Measurements from ENCODE around the gene SMYD3.

SMYD3 gene

GRCh38 chr1:245772739-245773138, 734.3 kb downstream of the SMYD3 start:
- Histone ChIP-seq H3K9ac (ENCODE audit: low read length) (no peak overlapping the region), H3K36me3 (replicated peaks; ENCODE audit: insufficient read depth, low read length) (no peaks in the 10 kb centered on the region), H3K27me3 (replicated peaks; ENCODE audit: insufficient read depth, low read length) (no peaks in the 10 kb centered on the region), H3K79me2 (ENCODE audit: low read length) (no peaks in the 10 kb centered on the region), H3F3A (ENCODE audit: insufficient read depth, low read length) (no peaks in the 10 kb centered on the region), H3K4me3 (ENCODE audit: low read length) (no peak overlapping the region), H3K4me2 (ENCODE audit: low read depth, low read length) (no peak overlapping the region), H3K9me2 (replicated peaks; ENCODE audit: insufficient read depth, low read length) (no peaks in the 10 kb centered on the region), H3K4me1 (ENCODE audit: low read length) (no peaks in the 10 kb centered on the region), H3K27ac (ENCODE audit: low read length) (no peak overlapping the region), H2AFZ (ENCODE audit: low read length) (no peak overlapping the region), H3K9me3 (replicated peaks; ENCODE audit: insufficient read depth, low read length) (no peaks in the 10 kb centered on the region), H4K20me1 (ENCODE audit: insufficient read depth, low read length) (no peaks in the 10 kb centered on the region)
- DNase-seq: no peak
- TF ChIP-seq EZH2 (optimal IDR thresholded peaks at IDR 0.05; ENCODE audit: low read depth, low read length) (no peak), EZH2phosphoT487 (IDR thresholded peaks at IDR 0.05; ENCODE audit: low read length) (no peak)
- TF ChIP-seq, protein P1, sequence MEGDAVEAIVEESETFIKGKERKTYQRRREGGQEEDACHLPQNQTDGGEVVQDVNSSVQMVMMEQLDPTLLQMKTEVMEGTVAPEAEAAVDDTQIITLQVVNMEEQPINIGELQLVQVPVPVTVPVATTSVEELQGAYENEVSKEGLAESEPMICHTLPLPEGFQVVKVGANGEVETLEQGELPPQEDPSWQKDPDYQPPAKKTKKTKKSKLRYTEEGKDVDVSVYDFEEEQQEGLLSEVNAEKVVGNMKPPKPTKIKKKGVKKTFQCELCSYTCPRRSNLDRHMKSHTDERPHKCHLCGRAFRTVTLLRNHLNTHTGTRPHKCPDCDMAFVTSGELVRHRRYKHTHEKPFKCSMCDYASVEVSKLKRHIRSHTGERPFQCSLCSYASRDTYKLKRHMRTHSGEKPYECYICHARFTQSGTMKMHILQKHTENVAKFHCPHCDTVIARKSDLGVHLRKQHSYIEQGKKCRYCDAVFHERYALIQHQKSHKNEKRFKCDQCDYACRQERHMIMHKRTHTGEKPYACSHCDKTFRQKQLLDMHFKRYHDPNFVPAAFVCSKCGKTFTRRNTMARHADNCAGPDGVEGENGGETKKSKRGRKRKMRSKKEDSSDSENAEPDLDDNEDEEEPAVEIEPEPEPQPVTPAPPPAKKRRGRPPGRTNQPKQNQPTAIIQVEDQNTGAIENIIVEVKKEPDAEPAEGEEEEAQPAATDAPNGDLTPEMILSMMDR (IDR thresholded peaks at IDR 0.05; ENCODE audit: low read length): no peak

DNA sequence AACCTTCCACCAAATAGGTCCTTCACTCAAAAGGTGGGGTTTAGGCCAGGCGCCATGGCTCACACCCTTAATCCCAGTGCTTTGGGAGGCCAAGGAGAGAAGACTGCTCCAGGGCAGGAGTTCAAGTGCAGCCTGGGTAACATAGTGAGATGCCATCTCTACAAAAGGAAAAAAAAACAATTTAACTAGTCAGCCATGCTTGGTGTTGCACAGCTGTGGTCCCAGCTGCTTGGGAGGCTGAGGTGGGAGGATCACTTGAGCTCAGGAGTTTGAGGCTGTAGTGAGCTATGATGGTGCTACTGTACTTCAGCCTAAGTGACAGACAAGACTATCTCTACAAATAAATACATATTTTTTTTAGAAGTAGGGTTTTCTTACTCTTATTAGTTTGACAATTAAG, 734.8 kb downstream of the SMYD3 start:
- no peak overlapping the region for H3K27ac ChIP-seq (ENCODE audit: low read length)
- TF ChIP-seq EZH2phosphoT487 (IDR thresholded peaks at IDR 0.05; ENCODE audit: low read length): no peak
- no peak for TF ChIP-seq EZH2 (optimal IDR thresholded peaks at IDR 0.05; ENCODE audit: low read depth, low read length)
- TF ChIP-seq, protein P1 (IDR thresholded peaks at IDR 0.05; ENCODE audit: low read length): no peak

GRCh38 chr1:245771511-245772281, 735.4 kb downstream of the SMYD3 start:
- Histone ChIP-seq H3K4me1 (ENCODE audit: low read length) (no peaks in the 10 kb centered on the region), H3K36me3 (replicated peaks; ENCODE audit: insufficient read depth, low read length) (no peaks in the 10 kb centered on the region), H3K9me3 (replicated peaks; ENCODE audit: insufficient read depth, low read length) (no peaks in the 10 kb centered on the region), H3F3A (ENCODE audit: insufficient read depth, low read length) (no peaks in the 10 kb centered on the region), H4K20me1 (ENCODE audit: insufficient read depth, low read length) (no peaks in the 10 kb centered on the region), H3K4me3 (ENCODE audit: low read length) (no peak overlapping the region), H3K27ac (ENCODE audit: low read length) (no peak overlapping the region), H2AFZ (ENCODE audit: low read length) (no peak overlapping the region), H3K4me2 (ENCODE audit: low read depth, low read length) (no peak overlapping the region), H3K9me2 (replicated peaks; ENCODE audit: insufficient read depth, low read length) (no peaks in the 10 kb centered on the region), H3K9ac (ENCODE audit: low read length) (no peak overlapping the region), H3K27me3 (replicated peaks; ENCODE audit: insufficient read depth, low read length) (no peaks in the 10 kb centered on the region), H3K79me2 (ENCODE audit: low read length) (no peaks in the 10 kb centered on the region)
- TF ChIP-seq, protein P1 (IDR thresholded peaks at IDR 0.05; ENCODE audit: low read length): no peak
- no peak for TF ChIP-seq EZH2phosphoT487 (IDR thresholded peaks at IDR 0.05; ENCODE audit: low read length)
- no peak for TF ChIP-seq EZH2 (optimal IDR thresholded peaks at IDR 0.05; ENCODE audit: low read depth, low read length)
- no peak for DNase-seq

More for the DNA sequence above, 734.8 kb downstream of the SMYD3 start:
- no peak overlapping the region for H3K4me3 ChIP-seq (ENCODE audit: low read length)
- H4K20me1 ChIP-seq (ENCODE audit: insufficient read depth, low read length): no peaks in the 10 kb centered on the region
- no peak overlapping the region for H3K9ac ChIP-seq (ENCODE audit: low read length)
- H3K9me2 ChIP-seq (replicated peaks; ENCODE audit: insufficient read depth, low read length): no peaks in the 10 kb centered on the region
- no peak overlapping the region for H2AFZ ChIP-seq (ENCODE audit: low read length)
- no peaks in the 10 kb centered on the region for H3K79me2 ChIP-seq (ENCODE audit: low read length)
- H3F3A ChIP-seq (ENCODE audit: insufficient read depth, low read length): no peaks in the 10 kb centered on the region
- H3K4me2 ChIP-seq (ENCODE audit: low read depth, low read length): no peak overlapping the region
- H3K27me3 ChIP-seq (replicated peaks; ENCODE audit: insufficient read depth, low read length): no peaks in the 10 kb centered on the region
- no peak for DNase-seq
- no peaks in the 10 kb centered on the region for H3K36me3 ChIP-seq (replicated peaks; ENCODE audit: insufficient read depth, low read length)
- H3K9me3 ChIP-seq (replicated peaks; ENCODE audit: insufficient read depth, low read length): no peaks in the 10 kb centered on the region
- H3K4me1 ChIP-seq (ENCODE audit: low read length): no peaks in the 10 kb centered on the region
